Liver (tissue), 9 donors: ENCODE measurements around the gene PLEKHN1. TPM values are rescaled to one million over a fixed set of nuclear protein-coding genes. Genes with fewer than 3 reads are reported as not detected.

Source experiments
- DNase-seq: peaks from one replicate; pipeline ENCODE4 v3.0.0-alpha.2; 2017; ENCODE audit warnings: low spot score
- H3K27ac ChIP-seq, 2 donors: one replicate each; pipeline ENCODE4 v1.7.0; 2013; ENCODE audit warnings: inconsistent platforms in 2 of 2, low read length in 2 of 2, control low read depth in 1 of 2, low read depth in 1 of 2, mild to moderate bottlenecking in 1 of 2
- H3K27me3 ChIP-seq, 4 donors: one replicate each; pipeline versions ENCODE4 v1.6.1 to v1.7.0; 2013; ENCODE audit warnings: low read length in 3 of 4, inconsistent platforms in 1 of 4, mild to moderate bottlenecking in 1 of 4, moderate library complexity in 1 of 4; ENCODE audit not compliant: control insufficient read depth in 4 of 4, insufficient read depth in 4 of 4
- H3K36me3 ChIP-seq, 4 donors: one replicate each; pipeline versions ENCODE4 v1.6.1 to v1.7.0; 2013; ENCODE audit warnings: low read length in 3 of 4, mild to moderate bottlenecking in 3 of 4, low read depth in 1 of 4, moderate library complexity in 1 of 4; ENCODE audit not compliant: control insufficient read depth in 4 of 4, insufficient read depth in 3 of 4
- H3K4me1 ChIP-seq, 4 donors: one replicate each; pipeline versions ENCODE4 v1.6.1 to v1.7.0; 2013; ENCODE audit warnings: low read length in 3 of 4, mild to moderate bottlenecking in 3 of 4, moderate library complexity in 1 of 4; ENCODE audit not compliant: control insufficient read depth in 4 of 4, insufficient read depth in 4 of 4
- H3K4me3 ChIP-seq, 3 donors: one replicate each; pipeline versions ENCODE4 v1.6.1 to v1.7.0; 2013; ENCODE audit warnings: low read length in 3 of 3, control low read depth in 1 of 3, low read depth in 1 of 3, mild to moderate bottlenecking in 1 of 3
- H3K9ac ChIP-seq, 2 donors: one replicate each; pipeline ENCODE4 v1.7.0; 2013; ENCODE audit warnings: low read length in 2 of 2, mild to moderate bottlenecking in 2 of 2, moderate library complexity in 2 of 2, control low read depth in 1 of 2, low read depth in 1 of 2
- H3K9me3 ChIP-seq, 4 donors: one replicate each; pipeline versions ENCODE4 v1.6.1 to v1.7.0; 2013; ENCODE audit warnings: low read length in 3 of 4; ENCODE audit not compliant: control insufficient read depth in 4 of 4
- FOXA2 ChIP-seq: IDR thresholded peaks from 2 replicates; pipeline ENCODE4 v1.6.1; 2016; ENCODE audit warnings: antibody characterized with exemption
- GABPA ChIP-seq, 2 donors: IDR thresholded peaks in 1 of 2; conservative IDR thresholded peaks in 1 of 2; 2 replicates each; pipeline ENCODE4 v1.6.1; 2016; ENCODE audit warnings: antibody characterized with exemption in 2 of 2, mild to moderate bottlenecking in 1 of 2, moderate library complexity in 1 of 2
- HNF4G ChIP-seq: IDR thresholded peaks from 2 replicates; pipeline ENCODE4 v1.6.1; 2016; ENCODE audit warnings: antibody characterized with exemption
- RAD21 ChIP-seq, 2 donors: IDR thresholded peaks; 2 replicates each; pipeline ENCODE4 v1.6.1; 2016; ENCODE audit warnings: antibody characterized with exemption in 2 of 2, mild to moderate bottlenecking in 2 of 2
- TAF1 ChIP-seq: conservative IDR thresholded peaks from 2 replicates; pipeline ENCODE4 v1.6.1; 2016; ENCODE audit warnings: antibody characterized with exemption, mild to moderate bottlenecking
- YY1 ChIP-seq: IDR thresholded peaks from 2 replicates; pipeline ENCODE4 v1.6.1; 2016; ENCODE audit warnings: antibody characterized with exemption, mild to moderate bottlenecking
- WGBS: extraction: QIAGEN DNeasy Blood & Tissue Kit; methylation state at CpG from one replicate; pipeline ENCODE4 v1.1.7; 2013; 5-methylcytosine and 5-hydroxymethylcytosine counted together
- polyA plus RNA-seq, 2 donors: library from polyadenylated mRNA; stranded (reverse) in 1 of 2; unstranded in 1 of 2; fragments of 200-250 nt in 1 of 2; fragments of >200 nt in 1 of 2; fragmentation: Nextera tagmentation in 1 of 2; extraction: Ambion mirVana in 1 of 2; gene quantifications; one replicate each; pipeline versions ENCODE4 v1.2.1 to v1.2.3, GENCODE V29; 2013 to 2015
- total RNA-seq, 2 donors: library from RNA; depleted of rRNA; stranded (reverse); fragments of >200 nt; gene quantifications; one replicate each; pipeline ENCODE4 v1.2.3, GENCODE V29; 2014
- TF ChIP-seq, protein P1 (sequence below): fragments of 150-350 bp; IDR thresholded peaks from 2 replicates; pipeline ENCODE4 v1.5.1; 2017; ENCODE audit warnings: improper control_type of control experiment, low read depth, low read length; ENCODE audit not compliant: missing input control
- TF ChIP-seq, protein P2 (sequence below): IDR thresholded peaks from 2 replicates; pipeline ENCODE4 v1.6.1; 2016; ENCODE audit warnings: antibody characterized with exemption
- TF ChIP-seq, protein P3 (sequence below): IDR thresholded peaks from 2 replicates; pipeline ENCODE4 v1.6.1; 2016; ENCODE audit warnings: antibody characterized with exemption, mild to moderate bottlenecking
- TF ChIP-seq, protein P4 (sequence below): IDR thresholded peaks from 2 replicates; pipeline ENCODE4 v1.6.1; 2016; ENCODE audit warnings: antibody characterized with exemption
- donor health status: healthy.
- donor health status: healthy.
- donor health status: healthy.
- donor health status: healthy.
- donor health status: healthy.

The PLEKHN1 gene
- total and polyA plus RNA-seq, 4 donors: 0.17 to 0.18 TPM; not detected in 2

DNA sequence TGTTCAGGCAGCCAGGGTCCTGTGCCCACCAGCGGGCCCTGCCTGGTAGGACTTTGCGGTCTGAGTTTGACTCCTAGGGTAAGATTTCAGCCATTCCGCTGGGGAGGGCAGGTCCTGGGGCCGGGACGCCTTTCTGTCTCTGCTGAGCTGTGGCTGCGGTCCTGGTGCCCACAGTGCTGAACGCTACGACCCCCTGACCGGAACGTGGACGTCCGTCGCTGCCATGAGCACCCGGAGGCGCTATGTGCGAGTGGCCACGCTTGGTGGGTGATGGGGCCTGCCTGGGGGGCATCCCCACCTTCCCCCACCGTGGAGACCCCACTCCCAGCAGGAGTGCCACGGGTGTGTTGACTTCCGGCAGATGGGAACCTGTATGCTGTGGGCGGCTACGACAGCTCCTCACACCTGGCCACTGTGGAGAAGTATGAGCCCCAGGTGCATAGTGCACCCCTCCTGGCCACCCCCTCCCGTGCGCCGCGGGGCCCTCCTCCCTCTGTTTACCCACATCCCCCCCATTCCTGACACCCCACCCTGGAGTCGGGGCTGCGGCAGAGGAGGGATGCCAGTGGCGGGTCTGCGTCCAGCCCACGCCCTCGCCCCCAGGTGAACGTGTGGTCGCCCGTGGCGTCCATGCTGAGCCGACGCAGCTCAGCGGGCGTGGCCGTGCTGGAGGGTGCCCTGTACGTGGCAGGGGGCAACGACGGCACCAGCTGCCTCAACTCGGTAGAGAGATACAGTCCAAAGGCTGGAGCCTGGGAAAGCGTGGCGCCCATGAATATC lies 2.3 kb upstream of the PLEKHN1 start:
- Histone ChIP-seq H3K27ac (no peak overlapping the region), H3K36me3 (peaks cover 0 to 6% (median 0%) of the 10 kb centered on the region in 4 donors), H3K4me1 (peaks cover 6 to 28% (median 19%) of the 10 kb centered on the region in 4 donors), H3K4me3 (no peak overlapping the region), H3K9ac (no peak overlapping the region), H3K9me3 (no peaks in the 10 kb centered on the region), H3K27me3 (no peaks in the 10 kb centered on the region)
- WGBS: 97% methylated on average over 47 of the region's 47 CpGs
- no peak for DNase-seq
- TF ChIP-seq HNF4G: no peak
- TF ChIP-seq, protein P1, sequence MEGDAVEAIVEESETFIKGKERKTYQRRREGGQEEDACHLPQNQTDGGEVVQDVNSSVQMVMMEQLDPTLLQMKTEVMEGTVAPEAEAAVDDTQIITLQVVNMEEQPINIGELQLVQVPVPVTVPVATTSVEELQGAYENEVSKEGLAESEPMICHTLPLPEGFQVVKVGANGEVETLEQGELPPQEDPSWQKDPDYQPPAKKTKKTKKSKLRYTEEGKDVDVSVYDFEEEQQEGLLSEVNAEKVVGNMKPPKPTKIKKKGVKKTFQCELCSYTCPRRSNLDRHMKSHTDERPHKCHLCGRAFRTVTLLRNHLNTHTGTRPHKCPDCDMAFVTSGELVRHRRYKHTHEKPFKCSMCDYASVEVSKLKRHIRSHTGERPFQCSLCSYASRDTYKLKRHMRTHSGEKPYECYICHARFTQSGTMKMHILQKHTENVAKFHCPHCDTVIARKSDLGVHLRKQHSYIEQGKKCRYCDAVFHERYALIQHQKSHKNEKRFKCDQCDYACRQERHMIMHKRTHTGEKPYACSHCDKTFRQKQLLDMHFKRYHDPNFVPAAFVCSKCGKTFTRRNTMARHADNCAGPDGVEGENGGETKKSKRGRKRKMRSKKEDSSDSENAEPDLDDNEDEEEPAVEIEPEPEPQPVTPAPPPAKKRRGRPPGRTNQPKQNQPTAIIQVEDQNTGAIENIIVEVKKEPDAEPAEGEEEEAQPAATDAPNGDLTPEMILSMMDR: no peak

DNA sequence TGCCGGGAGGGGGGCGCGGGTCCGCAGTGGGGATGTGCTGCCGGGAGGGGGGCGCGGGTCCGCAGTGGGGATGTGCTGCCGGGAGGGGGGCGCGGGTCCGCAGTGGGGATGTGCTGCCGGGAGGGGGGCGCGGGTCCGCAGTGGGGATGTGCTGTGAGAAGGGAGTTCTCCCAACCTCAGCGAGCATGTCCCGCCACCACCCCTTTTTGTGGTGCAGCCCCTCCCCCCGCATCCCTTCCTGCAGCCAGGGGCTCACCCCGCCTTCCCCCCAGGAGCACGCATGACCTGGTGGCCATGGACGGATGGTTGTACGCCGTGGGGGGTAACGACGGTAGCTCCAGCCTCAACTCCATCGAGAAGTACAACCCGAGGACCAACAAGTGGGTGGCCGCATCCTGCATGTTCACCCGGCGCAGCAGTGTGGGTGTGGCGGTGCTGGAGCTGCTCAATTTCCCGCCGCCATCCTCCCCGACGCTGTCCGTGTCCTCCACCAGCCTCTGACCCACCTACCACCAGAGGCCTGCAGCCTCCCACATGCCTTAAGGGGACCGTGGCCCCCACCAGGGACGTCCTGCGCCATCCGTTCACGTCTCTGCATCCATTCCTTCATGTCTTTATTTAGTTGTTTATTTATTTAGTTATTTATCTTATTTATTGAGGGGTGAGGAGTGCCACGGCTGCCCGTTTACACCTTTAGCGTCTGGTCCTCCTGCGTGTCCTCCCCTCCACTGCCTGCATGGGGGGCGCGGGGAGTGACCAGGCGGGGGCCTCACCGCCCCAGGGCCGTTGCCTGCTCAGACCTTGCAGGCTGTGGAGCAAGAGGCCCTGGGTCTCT lies 1.4 kb upstream of the PLEKHN1 start:
- DNase-seq: no peak

More for the DNA sequence above, 1.4 kb upstream of the PLEKHN1 start:
- no peak for TF ChIP-seq TAF1
- TF ChIP-seq, protein P2, sequence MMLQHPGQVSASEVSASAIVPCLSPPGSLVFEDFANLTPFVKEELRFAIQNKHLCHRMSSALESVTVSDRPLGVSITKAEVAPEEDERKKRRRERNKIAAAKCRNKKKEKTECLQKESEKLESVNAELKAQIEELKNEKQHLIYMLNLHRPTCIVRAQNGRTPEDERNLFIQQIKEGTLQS: no peak
- TF ChIP-seq, protein P1: no peak
- TF ChIP-seq, protein P3, sequence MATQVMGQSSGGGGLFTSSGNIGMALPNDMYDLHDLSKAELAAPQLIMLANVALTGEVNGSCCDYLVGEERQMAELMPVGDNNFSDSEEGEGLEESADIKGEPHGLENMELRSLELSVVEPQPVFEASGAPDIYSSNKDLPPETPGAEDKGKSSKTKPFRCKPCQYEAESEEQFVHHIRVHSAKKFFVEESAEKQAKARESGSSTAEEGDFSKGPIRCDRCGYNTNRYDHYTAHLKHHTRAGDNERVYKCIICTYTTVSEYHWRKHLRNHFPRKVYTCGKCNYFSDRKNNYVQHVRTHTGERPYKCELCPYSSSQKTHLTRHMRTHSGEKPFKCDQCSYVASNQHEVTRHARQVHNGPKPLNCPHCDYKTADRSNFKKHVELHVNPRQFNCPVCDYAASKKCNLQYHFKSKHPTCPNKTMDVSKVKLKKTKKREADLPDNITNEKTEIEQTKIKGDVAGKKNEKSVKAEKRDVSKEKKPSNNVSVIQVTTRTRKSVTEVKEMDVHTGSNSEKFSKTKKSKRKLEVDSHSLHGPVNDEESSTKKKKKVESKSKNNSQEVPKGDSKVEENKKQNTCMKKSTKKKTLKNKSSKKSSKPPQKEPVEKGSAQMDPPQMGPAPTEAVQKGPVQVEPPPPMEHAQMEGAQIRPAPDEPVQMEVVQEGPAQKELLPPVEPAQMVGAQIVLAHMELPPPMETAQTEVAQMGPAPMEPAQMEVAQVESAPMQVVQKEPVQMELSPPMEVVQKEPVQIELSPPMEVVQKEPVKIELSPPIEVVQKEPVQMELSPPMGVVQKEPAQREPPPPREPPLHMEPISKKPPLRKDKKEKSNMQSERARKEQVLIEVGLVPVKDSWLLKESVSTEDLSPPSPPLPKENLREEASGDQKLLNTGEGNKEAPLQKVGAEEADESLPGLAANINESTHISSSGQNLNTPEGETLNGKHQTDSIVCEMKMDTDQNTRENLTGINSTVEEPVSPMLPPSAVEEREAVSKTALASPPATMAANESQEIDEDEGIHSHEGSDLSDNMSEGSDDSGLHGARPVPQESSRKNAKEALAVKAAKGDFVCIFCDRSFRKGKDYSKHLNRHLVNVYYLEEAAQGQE: no peak
- TF ChIP-seq FOXA2: no peak
- TF ChIP-seq, protein P4, sequence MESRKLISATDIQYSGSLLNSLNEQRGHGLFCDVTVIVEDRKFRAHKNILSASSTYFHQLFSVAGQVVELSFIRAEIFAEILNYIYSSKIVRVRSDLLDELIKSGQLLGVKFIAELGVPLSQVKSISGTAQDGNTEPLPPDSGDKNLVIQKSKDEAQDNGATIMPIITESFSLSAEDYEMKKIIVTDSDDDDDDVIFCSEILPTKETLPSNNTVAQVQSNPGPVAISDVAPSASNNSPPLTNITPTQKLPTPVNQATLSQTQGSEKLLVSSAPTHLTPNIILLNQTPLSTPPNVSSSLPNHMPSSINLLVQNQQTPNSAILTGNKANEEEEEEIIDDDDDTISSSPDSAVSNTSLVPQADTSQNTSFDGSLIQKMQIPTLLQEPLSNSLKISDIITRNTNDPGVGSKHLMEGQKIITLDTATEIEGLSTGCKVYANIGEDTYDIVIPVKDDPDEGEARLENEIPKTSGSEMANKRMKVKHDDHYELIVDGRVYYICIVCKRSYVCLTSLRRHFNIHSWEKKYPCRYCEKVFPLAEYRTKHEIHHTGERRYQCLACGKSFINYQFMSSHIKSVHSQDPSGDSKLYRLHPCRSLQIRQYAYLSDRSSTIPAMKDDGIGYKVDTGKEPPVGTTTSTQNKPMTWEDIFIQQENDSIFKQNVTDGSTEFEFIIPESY: no peak
- TF ChIP-seq GABPA (IDR thresholded peaks at IDR 0.05 in 1 of 2, conservative IDR thresholded peaks at IDR 0.05 in 1 of 2): no peak
- TF ChIP-seq RAD21 (IDR thresholded peaks at IDR 0.05): no peak
- no peak for TF ChIP-seq YY1
- peaks cover 3 to 22% (median 15%) of the 10 kb centered on the region in 4 donors for H3K4me1 ChIP-seq
- 96% methylated on average over 43 of the region's 51 CpGs for WGBS
- no peak overlapping the region for H3K9ac ChIP-seq
- no peak overlapping the region for H3K27ac ChIP-seq
- no peak overlapping the region for H3K4me3 ChIP-seq
- H3K36me3 ChIP-seq: peaks cover 0 to 6% (median 0%) of the 10 kb centered on the region in 4 donors
- no peaks in the 10 kb centered on the region for H3K9me3 ChIP-seq
- H3K27me3 ChIP-seq: peaks cover 0 to 3% (median 0%) of the 10 kb centered on the region in 4 donors
